LNCaP clone FGC (cell line): Measurements from ENCODE around the gene ABHD6.

Experiments
- DNase-seq: peaks from one replicate; pipeline ENCODE4 v3.0.0-alpha.2; 2011; ENCODE audit warnings: low read depth
- H3K4me3 ChIP-seq: 2 replicates; pipeline ENCODE4 v1.5.1; 2011; ENCODE audit warnings: mild to moderate bottlenecking, low read depth, low read length, control low read depth
- CTCF ChIP-seq: IDR thresholded peaks from 2 replicates; pipeline ENCODE4 v1.5.1; 2012; ENCODE audit warnings: mild to moderate bottlenecking; ENCODE audit not compliant: control insufficient read depth, insufficient read depth; ENCODE audit errors: extremely low read depth

ABHD6 gene

GRCh38 chr3:58191361-58191991 lies 46.1 kb upstream of the ABHD6 start:
- TF ChIP-seq CTCF = no peak
- H3K4me3 ChIP-seq = no peak overlapping the region
- DNase-seq = no peak

DNA sequence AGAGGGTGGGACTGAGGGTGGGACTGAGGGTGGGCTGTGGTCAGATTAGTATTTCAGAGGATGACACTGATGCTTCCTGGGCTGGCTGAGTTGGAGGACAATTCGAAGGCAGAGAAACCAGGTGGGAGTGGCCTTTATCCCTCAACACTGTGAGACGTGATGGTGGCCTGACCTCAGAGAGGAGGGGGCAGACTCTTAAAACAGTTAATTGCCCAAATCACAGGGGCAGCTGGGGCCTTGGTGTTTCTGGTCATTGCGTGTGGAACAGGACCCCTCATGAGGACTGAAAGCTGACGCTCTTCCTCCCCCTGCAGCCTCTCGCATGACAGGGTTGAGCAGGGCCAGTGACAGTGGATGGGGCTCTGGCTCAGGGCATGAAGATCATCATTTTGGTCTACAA lies 45.5 kb upstream of the ABHD6 start:
- no peak for DNase-seq
- H3K4me3 ChIP-seq = no peak overlapping the region
- no peak for TF ChIP-seq CTCF

DNA sequence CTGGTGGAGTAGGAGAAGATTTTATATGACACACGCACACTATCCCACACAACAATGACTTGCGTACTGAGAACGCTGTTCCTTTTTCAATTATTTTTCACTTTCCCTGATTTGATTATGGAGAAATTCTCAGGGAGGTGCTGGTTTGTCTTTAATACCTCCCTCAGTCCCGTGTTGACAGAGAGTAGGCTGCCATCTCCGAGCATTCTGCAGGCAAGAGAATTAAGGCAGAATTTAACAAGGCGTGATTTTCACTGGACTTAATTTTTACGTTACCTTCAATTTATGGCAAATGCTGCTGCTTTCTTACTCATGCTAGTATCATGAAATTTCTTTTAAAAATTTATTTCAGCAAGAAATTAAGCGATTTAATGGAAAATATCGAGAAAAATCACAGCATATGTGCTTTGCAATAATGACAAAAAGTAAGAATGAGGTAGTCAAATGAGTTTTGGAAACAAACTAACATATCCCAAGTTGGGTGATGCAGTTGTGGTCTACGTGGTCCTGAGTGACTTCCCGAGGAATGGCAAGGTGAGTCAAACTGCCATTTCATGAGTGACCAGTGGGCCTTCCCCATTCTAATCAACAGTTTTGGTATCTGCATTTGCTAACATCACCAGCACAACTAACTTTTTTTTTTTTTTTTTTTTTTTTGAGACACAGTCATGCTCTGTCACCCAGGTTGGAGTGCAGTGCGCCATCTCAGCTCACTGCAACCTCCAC lies 43.7 kb upstream of the ABHD6 start:
- no peak overlapping the region for H3K4me3 ChIP-seq
- TF ChIP-seq CTCF = no peak
- no peak for DNase-seq

DNA sequence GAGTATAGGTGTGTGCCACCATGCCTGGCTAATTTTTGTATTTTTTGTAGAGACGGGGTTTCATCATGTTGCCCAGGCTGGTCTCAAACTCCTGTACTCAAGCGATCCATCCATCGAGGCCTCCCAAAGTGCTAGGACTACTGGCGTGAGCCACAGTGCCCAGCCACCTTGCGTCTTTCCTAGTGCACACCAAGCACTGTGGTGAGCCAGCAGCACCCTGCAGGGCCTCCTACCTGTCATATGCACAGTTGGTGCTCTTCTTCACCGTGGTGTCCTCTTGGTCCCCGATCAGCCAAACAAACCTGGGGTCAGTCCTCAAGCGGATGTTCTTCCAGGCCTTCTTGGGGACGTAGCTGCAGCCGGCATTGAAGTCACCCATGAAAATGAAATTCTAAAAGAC lies 40.0 kb upstream of the ABHD6 start:
- H3K4me3 ChIP-seq = no peak overlapping the region
- no peak for DNase-seq
- no peak for TF ChIP-seq CTCF

GRCh38 chr3:58198362-58198761 lies 39.2 kb upstream of the ABHD6 start:
- no peak for TF ChIP-seq CTCF
- no peak overlapping the region for H3K4me3 ChIP-seq
- DNase-seq = no peak

DNA sequence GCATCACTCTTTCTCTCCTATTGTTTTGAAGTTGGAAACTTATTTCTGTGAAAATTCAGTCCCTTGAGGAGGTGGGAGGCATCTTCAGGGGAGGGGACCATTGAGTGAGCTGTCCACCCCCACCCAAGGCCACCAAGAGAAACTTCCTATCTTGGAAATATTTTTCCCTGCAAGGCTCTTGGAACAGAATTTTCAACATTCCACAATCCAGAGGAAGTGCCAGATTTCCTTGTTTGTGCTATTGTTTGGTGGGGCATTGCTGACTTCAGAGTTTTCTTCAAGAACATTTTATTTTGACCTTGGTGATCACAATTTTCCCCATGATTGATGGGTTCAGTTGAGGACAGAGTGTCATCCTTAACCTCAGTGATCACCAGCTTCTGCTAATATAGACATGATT lies 38.8 kb upstream of the ABHD6 start:
- no peak for DNase-seq
- no peak for TF ChIP-seq CTCF
- no peak overlapping the region for H3K4me3 ChIP-seq
